NB4 (cell line): ENCODE measurements around the gene PKM.

Experiments
- CTCF ChIP-seq: IDR thresholded peaks from one replicate; pipeline ENCODE4 v1.5.1; 2012; ENCODE audit warnings: low read depth, low read length
- POLR2A ChIP-seq: IDR thresholded peaks from 2 replicates; pipeline ENCODE4 v1.6.1; 2011; ENCODE audit warnings: mild to moderate bottlenecking; ENCODE audit not compliant: insufficient read length; ENCODE audit errors: extremely low read depth
- TF ChIP-seq, protein P1 (sequence below): IDR thresholded peaks from 2 replicates; pipeline ENCODE4 v1.6.1; 2011; ENCODE audit warnings: low read depth, low read length

DNA sequence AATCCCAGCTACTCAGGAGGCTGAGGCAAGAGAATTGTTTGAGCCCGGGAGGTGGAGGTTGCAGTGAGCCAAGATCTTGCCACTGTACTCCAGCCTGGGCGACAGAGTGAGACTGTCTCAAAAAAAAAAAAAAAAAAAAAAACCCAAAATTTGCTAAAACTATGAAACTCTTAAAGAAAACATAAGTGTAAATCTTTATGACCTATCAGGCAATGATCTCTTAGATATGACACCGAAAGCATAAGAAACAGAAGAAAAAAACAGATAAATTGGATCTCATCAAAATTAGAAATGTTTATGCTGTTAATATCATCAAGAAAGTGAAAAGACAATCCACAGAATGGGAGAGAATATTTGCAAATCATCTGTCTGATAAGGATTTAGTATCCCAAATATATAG lies 48.7 kb downstream of the PKM start:
- TF ChIP-seq CTCF (no peak), POLR2A (no peak)
- TF ChIP-seq, protein P1, sequence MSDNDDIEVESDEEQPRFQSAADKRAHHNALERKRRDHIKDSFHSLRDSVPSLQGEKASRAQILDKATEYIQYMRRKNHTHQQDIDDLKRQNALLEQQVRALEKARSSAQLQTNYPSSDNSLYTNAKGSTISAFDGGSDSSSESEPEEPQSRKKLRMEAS = no peak
